HG03045 (cell line): ENCODE data around the gene SLC30A2.

Source experiments
- ATAC-seq: cut with Tn5 transposase; IDR thresholded peaks from one replicate; pipeline ENCODE4 v1.9.1; 2021; ENCODE audit warnings: mild to moderate bottlenecking, moderate library complexity; ENCODE audit not compliant: unreplicated experiment

The SLC30A2 gene

DNA sequence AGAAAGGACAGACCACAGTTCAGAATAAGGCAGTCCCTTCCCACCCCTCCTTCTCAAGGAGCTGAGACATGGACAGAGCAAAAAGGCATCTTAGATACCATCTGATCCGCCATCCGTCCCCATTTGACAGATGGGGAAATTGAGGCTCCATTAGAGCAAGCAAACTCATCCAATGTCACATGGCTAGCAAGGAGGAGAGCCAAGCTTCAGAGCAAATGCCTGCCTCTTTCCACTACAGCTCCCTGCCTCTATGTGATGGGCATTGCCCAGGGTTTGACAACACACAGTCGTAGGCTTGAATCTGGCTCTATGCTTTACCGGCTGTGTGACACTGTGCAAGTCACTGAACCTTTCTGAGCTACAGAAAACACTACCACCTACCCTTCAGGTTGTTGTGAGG, 3.9 kb downstream of the SLC30A2 start:
- no peak for ATAC-seq

GRCh38 chr1:26041401-26041800, 4.5 kb downstream of the SLC30A2 start:
- ATAC-seq = no peak

GRCh38 chr1:26038904-26039303, 7.0 kb downstream of the SLC30A2 start:
- ATAC-seq = no peak

DNA sequence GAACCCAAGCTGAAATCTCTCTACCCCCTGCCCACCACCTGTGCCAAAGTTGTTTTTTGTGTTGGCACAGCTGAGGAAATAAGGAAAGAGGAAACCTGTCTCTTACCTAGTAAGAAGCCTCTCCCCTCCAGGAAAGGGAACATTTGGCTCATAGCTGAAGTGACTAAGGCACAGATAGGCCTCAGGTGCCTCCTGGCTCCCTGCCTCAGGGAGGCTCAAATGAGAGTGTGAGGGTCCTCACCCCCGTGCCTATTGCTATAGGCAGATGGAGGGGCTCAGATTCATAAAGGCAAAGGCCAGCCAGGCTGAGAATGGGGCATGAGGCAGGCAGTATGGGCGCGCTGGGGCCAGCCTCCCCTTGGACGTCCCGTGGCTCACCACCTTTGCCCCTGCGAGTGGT, 7.4 kb downstream of the SLC30A2 start:
- ATAC-seq = no peak

DNA sequence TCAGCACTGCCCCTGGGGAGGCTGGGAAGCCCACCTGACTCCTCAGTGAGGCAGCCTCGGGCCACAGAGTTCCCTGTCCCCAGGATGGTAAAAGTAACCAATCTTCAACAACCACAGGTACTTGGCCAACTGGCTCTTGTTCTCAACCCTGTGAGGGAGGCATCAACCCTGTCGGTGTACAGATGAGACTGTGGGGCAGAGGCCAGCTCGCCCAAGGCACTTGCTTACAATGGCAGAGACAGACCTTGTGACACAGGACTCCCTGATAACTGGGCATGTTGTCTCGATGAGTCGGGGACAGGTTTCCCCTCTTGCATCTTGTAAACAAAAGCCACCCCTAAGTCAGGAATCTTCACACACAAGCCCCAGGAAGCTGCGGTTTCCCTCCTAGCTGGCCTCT, 8.0 kb downstream of the SLC30A2 start:
- ATAC-seq = no peak

DNA sequence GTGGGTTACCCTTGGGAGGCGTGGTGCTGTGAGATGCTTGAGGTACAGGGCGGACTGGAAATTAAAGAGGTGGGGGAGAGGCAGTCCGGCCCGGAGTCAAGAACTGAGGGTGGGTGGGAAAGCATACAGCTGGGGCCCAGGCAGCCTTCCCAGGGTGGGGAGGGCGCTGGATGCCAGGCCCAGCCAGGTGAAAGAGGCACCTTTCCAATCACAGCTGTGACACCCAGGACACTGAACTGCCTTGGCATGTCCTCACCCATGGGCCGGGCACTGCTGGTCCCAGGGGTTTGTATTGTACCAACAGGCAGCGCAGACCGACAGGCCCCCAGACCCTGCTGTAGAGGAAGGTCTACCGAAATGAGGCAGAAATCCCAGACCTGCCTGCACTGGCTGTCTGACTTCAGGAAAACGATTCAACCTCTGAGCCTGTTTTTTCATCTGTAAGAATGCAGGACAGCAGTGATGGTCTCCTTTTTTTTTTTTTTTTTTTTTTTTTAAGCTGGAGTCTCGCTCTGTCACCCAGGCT, 9.1 kb downstream of the SLC30A2 start:
- no peak for ATAC-seq

DNA sequence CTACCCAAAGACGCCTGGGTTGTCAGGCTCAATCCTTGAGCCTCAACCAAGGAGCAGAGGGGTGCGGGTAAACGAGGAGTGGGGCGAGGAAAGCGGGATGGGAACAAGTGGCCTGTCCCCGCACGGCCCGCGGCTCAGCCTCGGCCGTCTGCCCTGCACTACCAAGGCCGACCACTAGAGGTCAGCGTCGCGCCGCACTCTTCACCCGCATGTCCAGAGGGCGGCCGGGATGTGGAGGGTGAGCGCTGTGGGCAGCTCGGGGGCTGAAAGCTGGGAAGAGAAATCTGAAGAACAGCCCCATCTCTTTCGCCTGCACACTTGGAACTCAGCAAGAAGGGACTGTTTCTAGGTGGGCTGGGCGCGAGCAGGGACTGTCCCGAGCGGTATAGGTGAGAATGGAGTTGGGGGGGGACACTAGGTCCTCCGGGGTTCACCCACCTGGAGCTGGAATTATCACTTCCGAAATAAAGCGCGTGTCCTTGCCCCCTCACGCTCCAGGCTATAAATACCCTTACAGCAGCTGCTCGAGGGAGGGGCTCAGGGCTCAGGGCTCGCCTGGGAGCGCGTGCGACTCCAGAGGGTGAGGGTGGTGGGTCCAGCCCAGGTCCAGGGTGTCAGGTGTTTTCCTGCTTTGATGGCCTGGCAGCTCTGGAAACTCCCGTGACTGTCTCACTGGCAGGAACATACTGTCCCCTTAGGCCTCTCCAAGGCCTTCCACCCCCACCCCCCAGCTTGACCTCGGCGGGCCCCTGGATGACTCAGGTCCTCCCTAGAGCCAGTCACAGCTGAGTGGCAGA, 9.8 kb downstream of the SLC30A2 start:
- peak; percentile 72 for ATAC-seq

- peak; percentile 85 for ATAC-seq
Observed at GRCh38 chr1:26035203-26035958, 10.5 kb downstream of the SLC30A2 start.

DNA sequence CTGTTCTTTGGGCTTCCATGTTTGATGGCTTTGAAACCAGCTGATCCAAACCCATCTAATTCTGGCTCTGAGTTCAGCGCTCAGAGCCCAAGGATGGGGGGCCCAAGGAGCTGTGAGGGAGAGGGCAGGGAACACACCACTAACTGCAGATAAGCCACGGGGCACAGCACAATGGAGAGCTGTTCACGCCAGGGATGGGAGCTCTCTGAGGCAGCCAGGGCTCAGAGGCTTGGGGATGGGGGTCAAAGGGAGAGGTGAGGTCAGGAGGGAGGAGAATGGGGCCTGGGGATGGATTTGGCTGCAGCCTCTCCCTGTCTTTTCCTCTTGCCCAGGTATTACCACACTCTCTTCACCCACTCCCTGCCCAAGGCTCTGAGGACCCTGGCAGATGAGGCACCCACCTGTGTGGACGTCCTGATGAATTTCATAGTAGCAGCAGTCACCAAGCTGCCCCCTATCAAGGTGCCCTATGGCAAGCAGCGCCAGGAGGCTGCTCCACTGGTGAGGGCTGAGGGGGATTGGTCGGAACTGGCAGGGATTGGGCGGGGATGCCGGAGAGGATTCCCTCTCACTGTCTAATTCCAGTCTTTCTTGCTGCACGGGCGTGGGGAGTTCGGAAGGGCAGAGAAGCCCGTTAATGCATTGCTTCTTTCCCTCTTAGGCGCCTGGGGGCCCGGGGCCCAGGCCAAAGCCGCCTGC, 11.3 kb downstream of the SLC30A2 start:
- ATAC-seq = no peak

GRCh38 chr1:26032656-26033357, 13.1 kb downstream of the SLC30A2 start:
- no peak for ATAC-seq

GRCh38 chr1:26031611-26032220, 14.2 kb downstream of the SLC30A2 start:
- ATAC-seq = no peak

DNA sequence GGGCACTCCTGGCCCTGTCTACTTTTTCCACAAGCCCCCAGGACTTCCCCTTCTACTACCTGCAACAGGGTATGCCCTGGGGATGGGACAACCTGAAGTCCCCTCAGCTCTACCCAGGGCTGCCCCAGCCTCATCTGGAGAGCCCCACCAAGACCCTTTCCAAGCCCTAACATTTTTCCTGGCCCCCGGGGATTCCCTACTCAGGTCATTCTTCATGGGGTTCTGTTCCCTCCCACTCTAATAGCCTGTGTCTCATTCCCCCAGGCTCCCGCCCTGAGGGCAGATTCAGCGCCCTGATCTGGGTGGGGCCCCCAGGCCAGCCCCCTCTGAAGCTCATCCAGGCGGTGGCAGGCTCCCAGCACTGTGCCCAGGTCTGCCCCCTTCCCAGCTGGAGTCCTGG, 14.7 kb downstream of the SLC30A2 start:
- ATAC-seq = no peak

DNA sequence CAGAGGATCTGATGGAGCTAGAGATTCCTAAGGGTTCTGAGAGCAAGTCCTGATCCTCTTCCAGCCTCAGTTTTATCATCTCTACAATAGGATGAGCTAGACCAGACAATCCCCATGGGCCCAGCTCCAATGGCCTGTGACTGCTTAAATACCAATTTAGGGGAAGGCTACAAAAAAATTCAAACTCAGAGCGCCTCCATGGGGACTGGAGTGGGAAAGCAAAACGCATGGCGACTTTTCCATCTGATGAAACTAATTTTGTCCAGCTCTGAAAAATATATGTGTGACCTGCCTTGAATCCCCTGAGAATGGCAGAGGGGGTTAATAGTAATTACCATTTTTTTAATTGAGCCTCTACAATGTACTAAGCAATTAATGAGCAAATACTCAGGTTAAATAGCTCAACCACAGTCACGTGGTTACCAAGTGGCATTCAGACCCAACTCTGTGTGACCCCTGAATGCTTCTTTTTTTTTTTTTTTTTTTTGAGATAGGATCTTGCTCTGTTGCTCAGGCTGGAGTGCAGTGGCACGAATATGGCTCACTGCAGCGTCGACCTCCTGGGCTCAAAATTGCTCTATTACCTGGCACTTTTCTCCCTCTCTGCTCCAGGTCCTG, 15.9 kb downstream of the SLC30A2 start:
- ATAC-seq = no peak

DNA sequence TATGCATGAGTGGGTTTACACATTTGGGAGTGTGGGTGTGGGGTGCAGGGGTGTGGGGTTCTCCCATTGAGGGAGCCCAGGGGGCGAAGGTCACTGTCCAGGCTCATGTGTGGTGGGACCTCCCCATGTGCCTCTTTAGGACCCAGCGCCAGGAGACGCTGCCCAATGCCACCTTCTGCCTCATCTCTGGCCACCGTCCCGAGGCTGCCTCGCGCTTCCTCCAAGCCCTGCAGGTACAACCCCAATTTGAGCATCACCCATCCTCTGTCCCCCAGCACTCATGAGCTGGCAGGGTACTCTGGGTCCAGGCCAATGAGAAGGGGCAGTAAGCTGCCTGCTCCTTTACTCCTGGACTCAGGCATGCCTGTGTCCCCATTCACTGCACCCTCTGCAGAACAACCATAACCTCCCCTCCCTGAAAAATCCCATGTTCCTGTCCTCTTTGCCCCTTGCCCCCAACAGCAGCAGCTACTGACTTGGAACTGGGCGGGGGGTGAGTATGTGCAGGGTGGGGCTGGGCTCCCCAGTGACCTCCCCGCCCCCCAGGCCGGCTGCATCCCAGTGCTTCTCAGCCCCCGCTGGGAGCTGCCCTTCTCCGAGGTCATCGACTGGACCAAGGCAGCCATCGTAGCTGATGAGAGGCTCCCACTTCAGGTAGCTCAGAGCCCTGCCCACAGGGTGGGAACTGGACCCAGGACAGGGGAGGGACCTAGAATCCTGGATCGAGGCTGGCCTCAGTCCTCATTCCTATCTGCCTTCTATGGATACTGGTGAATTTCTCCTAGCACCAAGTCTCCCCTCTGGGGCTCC, 16.7 kb downstream of the SLC30A2 start:
- no peak for ATAC-seq

DNA sequence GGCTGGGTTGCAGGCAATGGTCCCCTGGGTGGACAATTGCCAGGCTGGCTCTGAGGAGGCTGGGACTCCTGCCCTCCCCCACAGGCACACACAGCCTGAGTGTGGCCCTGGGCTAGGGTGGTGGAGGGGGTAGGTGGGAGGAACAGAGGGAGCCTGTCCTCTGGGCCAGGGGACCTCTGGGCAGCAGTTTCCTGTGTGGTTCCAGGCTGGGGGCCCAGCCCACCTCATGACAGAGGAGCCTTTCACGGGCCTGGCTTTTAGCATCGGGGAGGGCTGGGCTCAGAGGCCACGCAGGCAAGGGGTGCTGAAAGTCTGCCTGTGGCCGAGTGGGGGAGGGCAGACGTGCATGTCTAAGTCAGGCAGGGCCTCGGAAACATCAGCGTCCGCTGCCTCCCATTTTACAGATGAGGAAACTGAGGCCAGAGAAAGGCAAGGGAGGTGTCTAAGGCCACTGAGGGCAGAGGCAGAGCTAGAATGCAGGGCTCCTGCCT, 17.4 kb downstream of the SLC30A2 start:
- no peak for ATAC-seq

DNA sequence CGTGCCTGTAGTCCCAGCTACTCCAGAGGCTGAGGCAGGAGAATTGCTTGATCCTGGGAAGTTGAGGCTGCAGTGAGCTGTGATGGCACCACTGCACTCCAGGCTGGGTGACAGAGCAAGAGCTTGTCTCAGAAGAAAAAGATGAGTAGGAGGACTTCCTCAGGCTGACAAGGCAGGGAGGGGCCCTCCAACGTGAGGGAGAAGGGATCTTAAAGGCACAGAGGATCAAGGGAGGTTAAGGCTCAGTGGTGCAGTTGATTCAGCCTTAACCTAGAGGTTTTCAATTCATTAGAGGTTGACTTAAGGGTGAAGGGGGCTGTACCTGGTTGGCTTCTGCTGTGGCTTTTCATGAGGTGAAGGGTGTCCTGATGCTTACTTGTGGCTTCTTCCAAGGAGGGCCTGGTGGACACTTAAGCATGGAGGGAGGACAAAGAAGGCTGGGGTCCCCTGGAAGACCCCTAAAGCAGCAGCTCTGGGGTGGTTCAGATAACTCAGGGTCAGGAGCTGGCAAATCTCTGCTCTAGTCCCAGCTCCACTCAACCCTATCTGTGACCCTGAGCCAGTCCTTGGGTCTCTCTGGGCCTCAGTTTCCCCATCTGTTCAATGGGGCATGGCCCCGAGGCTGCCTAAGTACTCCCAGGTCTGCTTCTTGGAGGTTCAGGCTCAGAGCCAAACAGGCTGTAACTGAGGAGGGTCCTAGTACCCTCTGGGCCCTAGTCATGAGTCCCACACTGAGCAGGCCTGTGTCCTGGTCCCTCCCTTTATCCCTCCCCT, 18.0 kb downstream of the SLC30A2 start:
- no peak for ATAC-seq

- ATAC-seq = no peak
Observed at GRCh38 chr1:26025517-26025916, 20.4 kb downstream of the SLC30A2 start.

DNA sequence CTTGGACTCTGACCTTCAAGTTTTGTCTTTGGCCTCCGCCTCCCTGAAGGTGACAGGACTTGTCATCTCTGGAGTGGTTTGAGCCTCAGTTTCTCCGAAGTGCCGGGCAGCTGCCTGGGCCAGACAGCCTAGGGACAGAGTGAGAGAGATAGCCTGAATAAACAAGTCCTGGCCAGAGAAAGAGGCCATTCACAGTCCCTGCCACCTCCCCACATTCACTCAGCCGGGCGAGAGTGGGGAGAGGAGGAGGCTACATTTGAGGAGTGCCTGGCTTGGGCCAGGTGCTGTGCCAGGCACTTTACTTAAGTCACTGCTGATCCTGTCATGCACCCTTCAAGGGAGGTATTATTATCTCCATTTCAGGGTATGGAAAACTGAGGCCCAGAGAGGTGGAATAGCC, 20.9 kb downstream of the SLC30A2 start:
- no peak for ATAC-seq
